GM18511 (cell line): Measurements from ENCODE around the gene MASP1.

Source experiments
- ATAC-seq: cut with Tn5 transposase; IDR thresholded peaks from one replicate; pipeline ENCODE4 v1.9.1; 2021; ENCODE audit warnings: mild to moderate bottlenecking, moderate library complexity; ENCODE audit not compliant: unreplicated experiment

Gene MASP1, protein sequence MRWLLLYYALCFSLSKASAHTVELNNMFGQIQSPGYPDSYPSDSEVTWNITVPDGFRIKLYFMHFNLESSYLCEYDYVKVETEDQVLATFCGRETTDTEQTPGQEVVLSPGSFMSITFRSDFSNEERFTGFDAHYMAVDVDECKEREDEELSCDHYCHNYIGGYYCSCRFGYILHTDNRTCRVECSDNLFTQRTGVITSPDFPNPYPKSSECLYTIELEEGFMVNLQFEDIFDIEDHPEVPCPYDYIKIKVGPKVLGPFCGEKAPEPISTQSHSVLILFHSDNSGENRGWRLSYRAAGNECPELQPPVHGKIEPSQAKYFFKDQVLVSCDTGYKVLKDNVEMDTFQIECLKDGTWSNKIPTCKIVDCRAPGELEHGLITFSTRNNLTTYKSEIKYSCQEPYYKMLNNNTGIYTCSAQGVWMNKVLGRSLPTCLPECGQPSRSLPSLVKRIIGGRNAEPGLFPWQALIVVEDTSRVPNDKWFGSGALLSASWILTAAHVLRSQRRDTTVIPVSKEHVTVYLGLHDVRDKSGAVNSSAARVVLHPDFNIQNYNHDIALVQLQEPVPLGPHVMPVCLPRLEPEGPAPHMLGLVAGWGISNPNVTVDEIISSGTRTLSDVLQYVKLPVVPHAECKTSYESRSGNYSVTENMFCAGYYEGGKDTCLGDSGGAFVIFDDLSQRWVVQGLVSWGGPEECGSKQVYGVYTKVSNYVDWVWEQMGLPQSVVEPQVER

GRCh38 chr3:187291512-187292132, at the start of gene MASP1:
Gene MASP1, minus strand, starts transcription at chr3:187291737. Its CDS starts 105 bp downstream, at chr3:187291632.
- ATAC-seq: no peak

- no peak for ATAC-seq
Observed at GRCh38 chr3:187340578-187340977, 49.0 kb upstream of the MASP1 start.

- ATAC-seq: no peak
Observed at GRCh38 chr3:187336322-187336721, 44.8 kb upstream of the MASP1 start.

GRCh38 chr3:187334904-187335303, 43.4 kb upstream of the MASP1 start:
- no peak for ATAC-seq

DNA sequence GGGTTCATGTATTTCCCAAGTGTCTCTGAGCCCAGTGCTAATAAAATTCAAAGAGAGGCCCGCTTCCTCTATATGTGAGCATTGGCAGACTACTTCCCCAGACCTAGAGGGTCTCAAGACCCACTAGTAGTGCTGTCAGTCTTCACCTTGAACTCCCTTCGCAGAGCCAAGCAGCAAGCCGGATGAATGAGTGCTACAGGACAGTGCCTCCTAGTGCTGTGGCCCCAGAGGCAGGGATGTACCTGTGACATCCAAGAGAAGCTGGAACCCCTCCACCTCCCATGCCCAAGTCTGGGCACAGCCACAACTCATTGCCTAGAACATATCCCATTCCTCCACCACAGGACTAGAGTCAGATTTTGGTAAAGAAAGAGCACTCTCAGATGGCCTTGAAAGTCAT, 37.2 kb upstream of the MASP1 start:
- ATAC-seq: no peak

GRCh38 chr3:187327845-187328244, 36.3 kb upstream of the MASP1 start:
- no peak for ATAC-seq

GRCh38 chr3:187325632-187326031, 34.1 kb upstream of the MASP1 start:
- no peak for ATAC-seq

GRCh38 chr3:187323091-187323490, 31.6 kb upstream of the MASP1 start:
- ATAC-seq: no peak

DNA sequence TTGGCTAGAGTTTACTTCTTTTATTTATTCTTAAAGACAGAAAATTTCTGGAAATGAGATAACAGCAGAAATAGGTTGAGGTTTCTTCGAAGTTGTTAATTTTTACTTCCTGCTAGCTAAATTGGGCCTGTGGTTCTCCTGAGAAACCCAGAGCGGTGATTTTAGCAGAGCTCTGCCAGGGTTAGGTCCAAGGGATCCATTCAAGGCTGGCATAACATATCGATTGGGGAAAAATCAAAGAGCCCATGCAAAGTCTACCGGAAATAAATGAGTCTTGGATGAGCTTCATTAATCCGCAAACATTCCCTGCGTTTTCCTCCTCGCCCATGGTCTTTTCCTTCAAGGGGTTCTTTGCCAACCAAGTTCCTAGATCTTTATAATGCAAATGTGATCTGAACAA, 30.8 kb upstream of the MASP1 start:
- ATAC-seq: no peak

GRCh38 chr3:187321766-187322165, 30.2 kb upstream of the MASP1 start:
- no peak for ATAC-seq

DNA sequence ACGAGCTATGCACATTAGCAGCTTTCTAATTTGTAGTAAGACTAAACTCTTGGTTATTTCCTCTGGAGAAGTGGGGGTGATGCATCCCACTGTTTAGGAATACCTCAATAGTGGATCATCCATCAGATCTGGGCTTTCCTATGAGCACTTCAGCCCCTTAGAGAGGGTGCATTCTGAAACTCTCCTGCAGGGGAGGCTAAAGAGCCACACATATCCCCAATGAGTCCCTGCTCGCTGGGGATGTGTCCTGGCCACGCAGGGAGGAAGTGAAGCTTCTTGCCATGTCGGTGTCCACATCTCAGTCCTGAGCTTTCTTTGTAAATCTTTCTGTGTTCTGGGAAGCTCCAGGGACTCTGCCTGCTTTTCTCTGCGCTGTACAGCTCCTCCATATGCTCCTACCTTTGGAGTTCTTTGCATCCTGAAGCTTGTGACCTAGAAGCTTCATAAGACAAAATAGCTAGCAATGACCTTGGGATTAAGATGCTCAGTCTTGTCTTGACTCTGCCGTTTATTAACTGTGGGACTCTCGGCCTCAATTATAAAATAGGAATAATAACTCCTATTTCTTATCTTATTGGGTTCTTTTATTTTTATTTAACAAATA, 28.3 kb upstream of the MASP1 start:
- peak; percentile 90 for ATAC-seq

DNA sequence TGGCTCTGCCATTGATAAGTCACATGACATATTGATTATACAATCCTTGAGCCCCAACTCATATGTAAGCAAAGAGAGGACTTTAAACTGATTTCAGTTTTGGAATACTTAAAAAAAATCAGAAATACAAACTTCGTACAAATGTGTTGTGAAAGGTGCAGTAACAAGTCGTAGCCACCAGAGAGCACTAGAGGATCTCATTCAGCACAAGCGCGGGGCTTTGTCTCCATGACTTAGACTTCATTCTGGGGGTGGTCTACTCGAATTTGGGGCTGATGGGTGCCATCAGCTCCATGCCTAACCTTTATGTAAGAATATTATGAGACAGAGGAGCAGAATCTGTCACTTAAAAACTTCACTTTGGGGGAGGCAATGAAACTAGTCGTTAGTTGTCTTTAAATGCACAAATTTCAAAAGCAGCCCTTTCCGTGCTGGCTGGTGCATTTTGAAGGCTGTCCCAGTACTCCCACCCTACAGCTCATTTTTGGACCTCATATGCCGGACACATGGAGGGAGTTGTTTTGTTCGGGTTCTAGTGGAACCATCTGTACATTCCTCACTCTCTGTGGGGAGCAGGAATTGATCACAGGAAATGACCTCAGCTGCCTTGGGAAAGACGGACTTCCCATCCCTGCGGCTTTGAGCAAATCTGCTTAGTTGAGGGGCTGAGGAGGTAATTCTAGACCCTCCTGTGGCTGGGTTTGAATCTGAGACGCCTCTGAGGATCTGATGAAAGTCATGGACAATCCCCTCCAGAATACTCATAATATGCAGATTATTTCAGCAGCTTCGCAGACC, 27.5 kb upstream of the MASP1 start:
- ATAC-seq: no peak

DNA sequence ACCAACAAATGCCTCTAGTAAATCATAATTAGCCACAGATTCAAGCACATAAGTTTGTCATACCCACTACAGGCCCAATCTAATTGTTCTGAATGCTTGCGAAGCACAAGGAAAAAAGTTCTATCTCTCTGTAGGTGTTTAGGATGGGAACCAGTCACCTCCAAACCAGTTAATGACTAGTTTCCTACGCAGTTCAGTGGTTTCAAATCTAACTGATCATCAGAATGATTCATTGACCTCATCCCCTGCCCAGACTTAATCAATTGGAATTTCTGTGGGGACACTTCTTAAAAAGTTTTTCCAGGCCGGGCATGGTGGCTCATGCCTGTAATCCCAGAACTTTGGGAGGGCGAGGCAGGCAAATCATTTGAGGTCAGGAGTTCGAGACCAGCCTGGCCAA, 24.3 kb upstream of the MASP1 start:
- no peak for ATAC-seq

- ATAC-seq: no peak
Observed at GRCh38 chr3:187314176-187314575, 22.6 kb upstream of the MASP1 start.

GRCh38 chr3:187310954-187311470, 19.5 kb upstream of the MASP1 start:
- ATAC-seq: no peak

DNA sequence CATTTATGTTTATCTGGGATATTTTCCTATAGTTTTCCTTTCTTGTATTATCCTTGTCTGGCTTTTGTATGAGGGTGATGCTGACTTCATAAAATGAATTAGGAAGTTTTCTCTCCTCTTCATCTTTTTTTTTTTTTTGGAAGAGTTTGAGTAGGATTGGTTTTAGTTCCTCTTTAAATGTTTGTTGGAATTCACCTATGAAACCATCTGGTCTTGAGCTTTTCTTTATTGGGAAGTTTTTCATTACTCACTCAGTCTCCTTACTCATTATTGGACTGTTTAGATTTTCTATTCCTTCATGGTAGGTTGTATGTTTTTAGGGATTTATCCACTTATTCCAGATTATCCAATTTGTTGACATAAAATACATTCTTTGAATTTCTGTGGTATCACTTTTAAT, 18.7 kb upstream of the MASP1 start:
- ATAC-seq: no peak

DNA sequence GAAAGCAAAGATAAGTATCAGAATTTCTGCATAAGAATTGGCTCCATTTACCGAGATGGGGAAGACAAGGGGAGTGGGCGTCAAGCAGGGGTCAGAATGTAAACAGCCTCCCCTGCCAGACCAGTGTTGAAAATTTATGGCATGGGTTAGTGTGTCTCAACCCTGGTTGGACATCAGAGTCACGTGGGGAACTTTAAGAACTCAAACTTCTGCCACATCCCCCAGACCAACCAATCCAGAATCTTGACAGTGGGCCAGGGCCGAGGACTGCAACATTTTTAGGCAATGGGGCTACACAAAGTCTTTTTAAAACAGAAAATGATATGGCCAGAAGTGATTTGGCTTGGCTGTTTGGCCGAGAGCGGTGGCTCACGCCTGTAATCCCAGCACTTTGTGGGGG, 14.3 kb upstream of the MASP1 start:
- ATAC-seq: no peak

GRCh38 chr3:187299611-187300010, 8.1 kb upstream of the MASP1 start:
- no peak for ATAC-seq

- no peak for ATAC-seq
Observed at GRCh38 chr3:187296911-187297310, 5.4 kb upstream of the MASP1 start.

- ATAC-seq: no peak
Observed at GRCh38 chr3:187296058-187296457, 4.5 kb upstream of the MASP1 start.
